GM08714 (cell line): ENCODE data around the gene LMOD3.

Experiments
- H3K4me3 ChIP-seq: fragments of 200-500 bp; sonication (Bioruptor generic); 2 replicates; pipeline ENCODE4 v1.5.1; 2014; ENCODE audit warnings: mild to moderate bottlenecking, low read length, inconsistent platforms
- ZNF274 ChIP-seq: IDR thresholded peaks from 2 replicates; pipeline ENCODE4 v1.6.1; 2012; ENCODE audit warnings: mild to moderate bottlenecking, low read depth, low read length

The LMOD3 gene

GRCh38 chr3:69072928-69073327 lies 49.5 kb downstream of the LMOD3 start:
- no peak overlapping the region for H3K4me3 ChIP-seq
- no peak for TF ChIP-seq ZNF274

- no peak overlapping the region for H3K4me3 ChIP-seq
- TF ChIP-seq ZNF274: no peak
These were observed 56.3 kb downstream of the LMOD3 start for GRCh38 chr3:69066121-69066520.

GRCh38 chr3:69065318-69065964 lies 57.0 kb downstream of the LMOD3 start:
- no peak overlapping the region for H3K4me3 ChIP-seq
- no peak for TF ChIP-seq ZNF274

GRCh38 chr3:69063636-69064035 lies 58.8 kb downstream of the LMOD3 start:
- no peak for TF ChIP-seq ZNF274
- no peak overlapping the region for H3K4me3 ChIP-seq

- no peak overlapping the region for H3K4me3 ChIP-seq
- TF ChIP-seq ZNF274: no peak
These were observed 62.7 kb downstream of the LMOD3 start for GRCh38 chr3:69059688-69060087.

- H3K4me3 ChIP-seq: no peak overlapping the region
- TF ChIP-seq ZNF274: no peak
These were observed 63.5 kb downstream of the LMOD3 start for GRCh38 chr3:69058947-69059224.

- no peak for TF ChIP-seq ZNF274
- H3K4me3 ChIP-seq: no peak overlapping the region; the same call in 1 of the 2 replicates
These were observed 64.0 kb downstream of the LMOD3 start for GRCh38 chr3:69058180-69058946.
